Omental fat pad (tissue), 4 donors: ENCODE measurements around the gene NYAP2. TPM values are rescaled to one million over a fixed set of nuclear protein-coding genes. Genes with fewer than 3 reads are reported as not detected.

Source experiments
- ATAC-seq: fragments of 150-250 bp; one replicate; pipeline ENCODE4 v1.9.1; 2016; ENCODE audit warnings: mild to moderate bottlenecking, moderate library complexity; ENCODE audit not compliant: low FRiP score
- DNase-seq: peaks from one replicate; pipeline ENCODE4 v3.0.0-alpha.2; 2019; ENCODE audit warnings: low spot score
- CTCF ChIP-seq, 3 donors: fragments of 450-650 bp; IDR thresholded peaks; one replicate each; pipeline ENCODE4 v1.5.1; 2016 to 2017; ENCODE audit warnings: antibody characterized with exemption in 3 of 3, mild to moderate bottlenecking in 3 of 3, moderate library complexity in 2 of 3
- total RNA-seq, 4 donors: library from RNA; depleted of rRNA; stranded (reverse); fragments of >200 nt; gene quantifications; one replicate each; pipeline ENCODE4 v1.1.0, GENCODE V29; 2016

NYAP2 gene
- total RNA-seq, 4 donors from 2014 or later: not detected

- TF ChIP-seq CTCF (IDR thresholded peaks at IDR 0.05): no peak
- ATAC-seq (no peak), DNase-seq (no peak)
Observed at GRCh38 chr2:225569995-225570394, 170.5 kb downstream of the NYAP2 start.

- DNase-seq (no peak), ATAC-seq (no peak)
- no peak for TF ChIP-seq CTCF (IDR thresholded peaks at IDR 0.05)
Observed at GRCh38 chr2:225573603-225574002, 174.1 kb downstream of the NYAP2 start.

GRCh38 chr2:225574582-225575138, 175.2 kb downstream of the NYAP2 start:
- no peak for TF ChIP-seq CTCF (IDR thresholded peaks at IDR 0.05)
- ATAC-seq (no peak), DNase-seq (no peak)

- ATAC-seq (no peak), DNase-seq (no peak)
- TF ChIP-seq CTCF (IDR thresholded peaks at IDR 0.05): no peak
Observed at GRCh38 chr2:225581135-225581534, 181.6 kb downstream of the NYAP2 start.

GRCh38 chr2:225581906-225582305, 182.4 kb downstream of the NYAP2 start:
- DNase-seq (no peak), ATAC-seq (no peak)
- TF ChIP-seq CTCF (IDR thresholded peaks at IDR 0.05): no peak

- TF ChIP-seq CTCF (IDR thresholded peaks at IDR 0.05): no peak
- DNase-seq: no peak
- ATAC-seq: no peak
Observed at GRCh38 chr2:225582355-225583116, 183.0 kb downstream of the NYAP2 start.

- TF ChIP-seq CTCF (IDR thresholded peaks at IDR 0.05): no peak
- DNase-seq (no peak), ATAC-seq (no peak)
Observed at GRCh38 chr2:225584796-225585195, 185.3 kb downstream of the NYAP2 start.
